HCT116 (cell line): ENCODE measurements around the gene LCN15. TPM values are rescaled to one million over a fixed set of nuclear protein-coding genes. Genes with fewer than 3 reads are reported as not detected.

ENCODE experiments used
- ATAC-seq: fragments of 200-7000 bp; cut with Tn5 transposase; 2 replicates; pipeline ENCODE4 v1.9.1; 2020; ENCODE audit warnings: mild to moderate bottlenecking, moderate library complexity
- BruUV-seq: library from RNA; stranded (reverse); fragments of 400-500 nt; replicated peaks from 2 replicates; lab custom pipeline; 2021; lab: Mats Ljungman, UMichigan
- CTCF ChIA-PET: fragments of 300-600 bp; sonication (Branson Sonifier 250); formaldehyde crosslinking; loops from one replicate; lab custom pipeline; 2021; ENCODE audit warnings: antibody characterized with exemption; lab: Charles Lee
- POLR2A ChIA-PET: fragments of 300-600, 350-600 bp; sonication (Branson Sonifier 250); formaldehyde crosslinking; loops from one replicate; lab custom pipeline; 2021; ENCODE audit warnings: antibody characterized with exemption; lab: Charles Lee
- RAD21 ChIA-PET, 2 experiments: fragments of 300-600 bp; sonication (Branson Sonifier 250); formaldehyde crosslinking; loops; one replicate each; lab custom pipeline; 2023; ENCODE audit warnings: low total read pairs in 2 of 2; ENCODE audit not compliant: uncharacterized antibody in 2 of 2, unreplicated experiment in 2 of 2, low non-redundant PET in 1 of 2; lab: Charles Lee
- DNase-seq: peaks from one replicate; pipeline ENCODE4 v3.0.0-alpha.2; 2010; ENCODE audit warnings: low read depth, low spot score
- H2AFZ ChIP-seq: fragments of 200-600 bp; shearing (Covaris generic), sonication (generic); 2 replicates; pipeline ENCODE4 v1.6.1; 2017; ENCODE audit warnings: low read depth, mixed run types, mixed read lengths, antibody characterized with exemption, low read length; ENCODE audit not compliant: poor library complexity, severe bottlenecking
- H3K27ac ChIP-seq: 2 replicates; pipeline ENCODE4 v1.5.1; 2012; ENCODE audit warnings: low read depth, low read length
- H3K27me3 ChIP-seq: fragments of 200-600 bp; sonication (generic); 2 replicates; pipeline ENCODE4 v1.6.1; 2016; ENCODE audit warnings: mixed run types, low read length, mixed read lengths; ENCODE audit not compliant: insufficient read depth
- H3K36me3 ChIP-seq, 2 experiments: fragments of 200-500 bp in 1 of 2; fragments of 200-600 bp in 1 of 2; sonication (Bioruptor generic) in 1 of 2; sonication (generic) in 1 of 2; 2 replicates each; pipeline versions ENCODE4 v1.5.1 to v1.6.1; 2014 to 2016; ENCODE audit warnings: low read length in 2 of 2, inconsistent platforms in 1 of 2, mixed read lengths in 1 of 2, mixed run types in 1 of 2; ENCODE audit not compliant: insufficient read depth in 2 of 2, control insufficient read depth in 1 of 2
- H3K4me1 ChIP-seq, 2 experiments: fragments of 200-600 bp in 1 of 2; sonication (generic) in 1 of 2; 2 replicates each; pipeline versions ENCODE4 v1.5.1 to v1.6.1; 2012 to 2017; ENCODE audit warnings: low read length in 2 of 2, inconsistent platforms in 1 of 2, mild to moderate bottlenecking in 1 of 2, mixed read lengths in 1 of 2, mixed run types in 1 of 2, moderate library complexity in 1 of 2; ENCODE audit not compliant: insufficient read depth in 2 of 2, control insufficient read depth in 1 of 2
- H3K4me2 ChIP-seq: fragments of 200-600 bp; sonication (generic); 2 replicates; pipeline ENCODE4 v1.6.1; 2017; ENCODE audit warnings: mixed run types, low read length, mixed read lengths
- H3K4me3 ChIP-seq, 2 experiments: fragments of 200-600 bp in 1 of 2; sonication (generic) in 1 of 2; replicated peaks in 1 of 2; 2 replicates each; pipeline ENCODE4 v1.5.1; 2011 to 2016; ENCODE audit warnings: low read length in 2 of 2, control low read depth in 1 of 2, low read depth in 1 of 2, mild to moderate bottlenecking in 1 of 2, mixed read lengths in 1 of 2, mixed run types in 1 of 2
- H3K79me2 ChIP-seq: fragments of 200-600 bp; sonication (generic); 2 replicates; pipeline ENCODE4 v1.6.1; 2017; ENCODE audit warnings: mild to moderate bottlenecking, mixed run types, low read length, moderate library complexity, mixed read lengths; ENCODE audit not compliant: insufficient read depth
- H3K9ac ChIP-seq: fragments of 200-600 bp; sonication (generic); 2 replicates; pipeline ENCODE4 v1.6.1; 2016; ENCODE audit warnings: low read length, mixed read lengths
- H3K9me2 ChIP-seq: fragments of 200-600 bp; sonication (generic), shearing (Covaris generic); 2 replicates; pipeline ENCODE4 v1.6.1; 2017; ENCODE audit warnings: mixed run types, mild to moderate bottlenecking, moderate library complexity; ENCODE audit not compliant: insufficient read depth
- H3K9me3 ChIP-seq, 2 experiments: fragments of 200-500 bp in 1 of 2; fragments of 200-600 bp in 1 of 2; sonication (Bioruptor generic) in 1 of 2; sonication (generic) in 1 of 2; 2 replicates each; pipeline ENCODE4 v1.6.1; 2014 to 2017; ENCODE audit warnings: low read length in 2 of 2, mixed read lengths in 2 of 2, inconsistent platforms in 1 of 2, low read depth in 1 of 2, mild to moderate bottlenecking in 1 of 2, mixed run types in 1 of 2, moderate library complexity in 1 of 2; ENCODE audit not compliant: control insufficient read depth in 1 of 2, insufficient read depth in 1 of 2
- H4K20me1 ChIP-seq: fragments of 200-600 bp; sonication (generic), shearing (Covaris generic); 2 replicates; pipeline ENCODE4 v1.6.1; 2017; ENCODE audit warnings: mixed run types, mild to moderate bottlenecking, moderate library complexity; ENCODE audit not compliant: insufficient read depth
- CBX3 ChIP-seq: IDR thresholded peaks from 2 replicates; pipeline ENCODE4 v1.6.1; 2012; ENCODE audit warnings: low read depth
- CEBPB ChIP-seq: IDR thresholded peaks from 2 replicates; pipeline ENCODE4 v1.6.1; 2012; ENCODE audit warnings: low read depth
- ELF1 ChIP-seq: IDR thresholded peaks from 2 replicates; pipeline ENCODE4 v1.6.1; 2012; ENCODE audit warnings: low read depth, borderline replicate concordance
- EZH2phosphoT487 ChIP-seq: fragments of 200-600 bp; IDR thresholded peaks from 2 replicates; pipeline ENCODE4 v1.6.1; 2018; ENCODE audit warnings: antibody characterized with exemption, borderline replicate concordance
- FOSL1 ChIP-seq: IDR thresholded peaks from 2 replicates; pipeline ENCODE4 v1.6.1; 2012; ENCODE audit warnings: low read depth
- RAD21 ChIP-seq: IDR thresholded peaks from 2 replicates; pipeline ENCODE4 v1.6.1; 2012; ENCODE audit warnings: low read depth, mild to moderate bottlenecking
- SP1 ChIP-seq: IDR thresholded peaks from 2 replicates; pipeline ENCODE4 v1.6.1; 2012; ENCODE audit warnings: low read depth
- SRF ChIP-seq: IDR thresholded peaks from 2 replicates; pipeline ENCODE4 v1.6.1; 2012; ENCODE audit warnings: low read depth
- ZNF274 ChIP-seq: fragments of 200-500 bp; sonication (Bioruptor generic); IDR thresholded peaks from 2 replicates; pipeline ENCODE4 v1.6.1; 2014; ENCODE audit warnings: mild to moderate bottlenecking, low read depth, low read length, inconsistent platforms
- intact Hi-C: fragments of 100-400 bp; cut with micrococcal nuclease; formaldehyde crosslinking; loops from 2 replicates; pipeline ENCODE4 v1.10.0; 2022
- total RNA-seq: library from RNA; stranded (reverse); gene quantifications from one replicate; pipeline ENCODE4 v1.2.1, GENCODE V29; 2021; ENCODE audit not compliant: unreplicated experiment
- TF ChIP-seq, protein P1 (sequence below): IDR thresholded peaks from 2 replicates; pipeline ENCODE4 v1.6.1; 2012
- TF ChIP-seq, protein P2 (sequence below): IDR thresholded peaks from 2 replicates; pipeline ENCODE4 v1.6.1; 2012

The LCN15 gene
- total RNA-seq, 1 experiment from 2014 or later: 0.76 TPM

DNA sequence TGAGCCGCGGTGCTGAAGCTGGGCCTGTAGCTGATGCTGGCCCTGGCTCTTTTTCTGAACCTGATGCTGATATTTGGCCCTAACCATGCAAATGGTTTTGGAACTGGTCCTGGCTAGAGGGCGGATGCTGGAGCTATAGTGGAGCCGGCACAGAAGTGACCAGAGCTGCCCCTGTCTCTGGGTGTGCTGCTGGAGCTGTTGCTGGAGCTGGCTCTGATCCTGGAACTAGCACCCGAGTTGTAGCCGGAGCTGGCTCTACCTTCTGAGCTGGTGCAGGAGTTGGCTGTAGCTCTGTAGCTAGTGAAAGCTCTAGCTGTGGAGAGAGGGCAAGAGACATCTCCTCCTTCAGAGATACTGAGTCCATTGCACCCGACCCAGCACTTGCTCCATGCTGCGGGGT lies 34.4 kb downstream of the LCN15 start:
- Histone ChIP-seq H3K27me3 (no peaks in the 10 kb centered on the region), H3K27ac (peak overlapping the region; percentile 97; the same call in 1 of the 2 replicates), H3K4me1 (peaks cover 13 to 34% of the 10 kb centered on the region in 2 experiments), H3K36me3 (peaks cover 6 to 28% of the 10 kb centered on the region in 2 experiments; a peak in 3 of 4 replicates), H3K9ac (no peak overlapping the region), H3K9me3 (no peaks in the 10 kb centered on the region), H2AFZ (no peak overlapping the region)
- DNase-seq (no peak), ATAC-seq (no peak)
- TF ChIP-seq EZH2phosphoT487: no peak
- no peak for TF ChIP-seq ZNF274
- TF ChIP-seq, protein P1, sequence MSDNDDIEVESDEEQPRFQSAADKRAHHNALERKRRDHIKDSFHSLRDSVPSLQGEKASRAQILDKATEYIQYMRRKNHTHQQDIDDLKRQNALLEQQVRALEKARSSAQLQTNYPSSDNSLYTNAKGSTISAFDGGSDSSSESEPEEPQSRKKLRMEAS: no peak
- no peak for TF ChIP-seq ELF1
- TF ChIP-seq, protein P2, sequence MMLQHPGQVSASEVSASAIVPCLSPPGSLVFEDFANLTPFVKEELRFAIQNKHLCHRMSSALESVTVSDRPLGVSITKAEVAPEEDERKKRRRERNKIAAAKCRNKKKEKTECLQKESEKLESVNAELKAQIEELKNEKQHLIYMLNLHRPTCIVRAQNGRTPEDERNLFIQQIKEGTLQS: no peak
- TF ChIP-seq SRF: no peak
- no peak for TF ChIP-seq CEBPB
- no peak for TF ChIP-seq FOSL1
- TF ChIP-seq CBX3: no peak
- TF ChIP-seq SP1: no peak
- TF ChIP-seq RAD21: no peak
- TF ChIP-seq, all 23 proteins: peak for 0
- Histone ChIP-seq H3K79me2 (peaks cover 45% of the 10 kb centered on the region), H4K20me1 (peaks cover 19% of the 10 kb centered on the region; the same call in 1 of the 2 replicates), H3K4me3 (no peak overlapping the region), H3K4me2 (peak overlapping the region; percentile 95; the same call in 1 of the 2 replicates), H3K9me2 (no peaks in the 10 kb centered on the region)
- ChIA-PET RAD21 (interaction anchor here in 1 of 2 experiments (0.9 kb wide), 1 partner anchor 36 kb away, joined by 3 read pairs; no protein-coding TSS in a partner anchor), CTCF (interaction anchor here (1.1 to 1.4 kb wide), 3 partner anchors 16 to 61 kb away, joined by 3 read pairs; partner anchors contain the start of gene TMEM141), POLR2A (interaction anchor here (0.9 to 1.1 kb wide), 3 partner anchors 19 to 49 kb away, joined by 3 to 4 read pairs (median 4); no protein-coding TSS in a partner anchor)
- intact Hi-C loops: loop anchor here (1.0 kb wide), 1 partner anchor 35 kb away; no protein-coding TSS in a partner anchor
- TSS peak; percentile 52 for BruUV-seq
